Neural cell (in vitro differentiated cells): ENCODE results near the gene FLRT2. TPM values are rescaled to one million over a fixed set of nuclear protein-coding genes. Genes with fewer than 3 reads are reported as not detected.

Experiments
- H2AFZ ChIP-seq: fragments of 200-600, 300-800 bp; sonication (generic), shearing (Covaris generic); 2 replicates; pipeline ENCODE4 v1.6.0; 2014; ENCODE audit warnings: low read depth, mild to moderate bottlenecking, antibody characterized with exemption, low read length, moderate library complexity
- H3F3A ChIP-seq: fragments of 200-600 bp; shearing (Covaris generic); 2 replicates; pipeline ENCODE4 v1.6.1; 2016; ENCODE audit warnings: mild to moderate bottlenecking, moderate library complexity, mixed read lengths, antibody characterized with exemption, low read length; ENCODE audit not compliant: insufficient read depth, poor library complexity, severe bottlenecking
- H3K27ac ChIP-seq: fragments of 200-600, 300-800 bp; sonication (generic), shearing (Covaris generic); 2 replicates; pipeline ENCODE4 v1.5.1; 2014; ENCODE audit warnings: mild to moderate bottlenecking, low read length, moderate library complexity
- H3K27me3 ChIP-seq: fragments of 300-800, 200-600 bp; sonication (generic), shearing (Covaris generic); 2 replicates; pipeline ENCODE4 v1.6.0; 2014; ENCODE audit warnings: mild to moderate bottlenecking, low read depth, low read length, moderate library complexity; ENCODE audit not compliant: insufficient read depth
- H3K36me3 ChIP-seq: fragments of 300-800, 200-600 bp; sonication (generic), shearing (Covaris generic); 2 replicates; pipeline ENCODE4 v1.5.1; 2014; ENCODE audit warnings: mild to moderate bottlenecking, antibody characterized with exemption, low read length, moderate library complexity; ENCODE audit not compliant: insufficient read depth
- H3K4me2 ChIP-seq: fragments of 300-800, 200-600 bp; sonication (generic), shearing (Covaris generic); 2 replicates; pipeline ENCODE4 v1.6.0; 2014; ENCODE audit warnings: mild to moderate bottlenecking, low read length
- H3K4me3 ChIP-seq: fragments of 300-800, 200-600 bp; sonication (generic), shearing (Covaris generic); 2 replicates; pipeline ENCODE4 v1.5.1; 2014; ENCODE audit warnings: mild to moderate bottlenecking, low read length, moderate library complexity
- H3K79me2 ChIP-seq: fragments of 200-600 bp; shearing (Covaris generic); replicated peaks from 2 replicates; pipeline ENCODE4 v1.6.0; 2014; ENCODE audit warnings: mild to moderate bottlenecking, low read length, moderate library complexity; ENCODE audit not compliant: insufficient read depth
- H3K9ac ChIP-seq: fragments of 300-800, 200-600 bp; sonication (generic), shearing (Covaris generic); 2 replicates; pipeline ENCODE4 v1.6.1; 2016; ENCODE audit warnings: mild to moderate bottlenecking, low read length, mixed read lengths
- H3K9me2 ChIP-seq: fragments of 200-600 bp; shearing (Covaris generic); 2 replicates; pipeline ENCODE4 v1.6.1; 2016; ENCODE audit warnings: mild to moderate bottlenecking, low read length, mixed read lengths; ENCODE audit not compliant: insufficient read depth
- H3K9me3 ChIP-seq: fragments of 200-600, 300-800 bp; sonication (generic), shearing (Covaris generic); 2 replicates; pipeline ENCODE4 v1.6.1; 2016; ENCODE audit warnings: mild to moderate bottlenecking, mixed run types, low read length, moderate library complexity, mixed read lengths
- H4K20me1 ChIP-seq: fragments of 200-600 bp; shearing (Covaris generic); 2 replicates; pipeline ENCODE4 v1.6.1; 2016; ENCODE audit warnings: mild to moderate bottlenecking, mixed run types; ENCODE audit not compliant: insufficient read depth
- EP300 ChIP-seq: fragments of 450-650 bp; conservative IDR thresholded peaks from 2 replicates; pipeline ENCODE4 v1.6.1; 2014; ENCODE audit warnings: antibody characterized with exemption, mild to moderate bottlenecking, moderate library complexity; ENCODE audit not compliant: poor library complexity, severe bottlenecking
- EZH2 ChIP-seq: fragments of 200-600, 300-800 bp; shearing (Covaris generic), sonication (generic); IDR thresholded peaks from 2 replicates; pipeline ENCODE4 v1.6.1; 2014; ENCODE audit warnings: antibody characterized with exemption, low read length, borderline replicate concordance, mild to moderate bottlenecking; ENCODE audit not compliant: insufficient read depth, poor library complexity, severe bottlenecking
- MXI1 ChIP-seq: fragments of 450-650 bp; conservative IDR thresholded peaks from 2 replicates; pipeline ENCODE4 v1.6.1; 2014; ENCODE audit warnings: antibody characterized with exemption, mild to moderate bottlenecking; ENCODE audit not compliant: poor library complexity, severe bottlenecking
- POLR2AphosphoS5 ChIP-seq: IDR thresholded peaks from 2 replicates; pipeline ENCODE4 v1.6.1; 2012
- RAD21 ChIP-seq: fragments of 450-650 bp; conservative IDR thresholded peaks from 2 replicates; pipeline ENCODE4 v1.6.1; 2014; ENCODE audit warnings: antibody characterized with exemption, mild to moderate bottlenecking, moderate library complexity
- SMC3 ChIP-seq: fragments of 450-650 bp; conservative IDR thresholded peaks from 2 replicates; pipeline ENCODE4 v1.6.1; 2014; ENCODE audit warnings: antibody characterized with exemption, mild to moderate bottlenecking, moderate library complexity; ENCODE audit not compliant: poor library complexity
- TAF1 ChIP-seq: IDR thresholded peaks from 2 replicates; pipeline ENCODE4 v1.6.1; 2012; ENCODE audit warnings: low read depth
- polyA plus RNA-seq: library from polyadenylated mRNA; depleted of rRNA; stranded (reverse); fragments of >200 nt; gene quantifications from 2 replicates; pipeline ENCODE4 v1.2.3, GENCODE V29; 2014
- TF ChIP-seq, protein P1 (sequence below): fragments of 450-650 bp; IDR thresholded peaks from 2 replicates; pipeline ENCODE4 v1.5.1; 2014; ENCODE audit warnings: antibody characterized with exemption, mild to moderate bottlenecking, moderate library complexity; ENCODE audit not compliant: poor library complexity, severe bottlenecking
- TF ChIP-seq, protein P2 (sequence below): IDR thresholded peaks from 2 replicates; pipeline ENCODE4 v1.6.1; 2012; ENCODE audit warnings: borderline replicate concordance

FLRT2 gene
- polyA plus RNA-seq, 1 donor from 2014 or later = 5.1 TPM

DNA sequence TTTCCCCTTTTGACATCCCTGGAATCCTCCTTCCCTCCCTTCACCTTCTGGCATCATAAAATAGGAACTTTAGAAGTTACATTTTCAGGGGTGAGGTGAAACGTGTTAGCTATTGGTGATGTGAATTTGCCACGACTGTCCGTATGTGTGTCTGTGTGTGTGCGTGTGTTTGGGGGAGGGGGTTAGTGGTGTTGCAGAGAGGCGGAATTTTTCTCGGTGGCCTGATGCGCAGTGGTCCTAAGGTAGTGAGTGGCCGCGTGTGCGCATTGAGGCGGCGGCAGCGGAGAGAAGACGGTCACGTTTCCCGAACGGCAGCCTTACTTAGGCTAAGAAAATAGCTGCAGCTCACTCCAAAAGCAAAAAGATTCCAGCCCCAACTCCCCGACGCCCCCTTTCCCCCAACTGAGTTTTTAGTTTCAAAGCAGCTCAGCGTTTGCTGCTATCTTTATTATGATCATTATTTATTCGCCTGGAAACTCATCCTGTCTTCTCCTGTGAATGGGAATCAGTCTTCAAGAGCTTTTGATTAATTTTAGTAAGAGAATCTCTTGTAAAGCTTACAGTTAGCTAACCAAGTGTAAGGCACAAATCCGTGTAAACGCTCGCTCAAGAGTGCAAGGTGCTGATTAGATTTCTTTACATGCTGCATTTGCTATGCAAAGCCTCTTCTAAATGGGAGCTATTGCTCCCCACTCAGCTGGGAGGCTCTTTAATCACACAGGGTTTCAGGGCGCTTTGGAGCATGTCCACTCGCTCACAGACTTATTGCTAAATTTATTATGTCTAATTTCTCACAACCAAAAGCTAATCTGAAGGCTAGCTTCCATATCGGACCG lies 4.7 kb downstream of the FLRT2 start:
- Histone ChIP-seq H3K9ac (peak overlapping the region; percentile 64), H3K9me2 (no peaks in the 10 kb centered on the region), H3F3A (peaks cover 2% of the 10 kb centered on the region), H3K4me2 (peak overlapping the region; percentile 58), H2AFZ (no peak overlapping the region), H3K27ac (no peak overlapping the region), H3K9me3 (no peaks in the 10 kb centered on the region), H3K79me2 (peaks cover 14% of the 10 kb centered on the region), H3K36me3 (no peaks in the 10 kb centered on the region), H3K4me3 (peak overlapping the region; percentile 85), H4K20me1 (no peaks in the 10 kb centered on the region), H3K27me3 (peaks cover 53% of the 10 kb centered on the region)
- TF ChIP-seq, protein P1, sequence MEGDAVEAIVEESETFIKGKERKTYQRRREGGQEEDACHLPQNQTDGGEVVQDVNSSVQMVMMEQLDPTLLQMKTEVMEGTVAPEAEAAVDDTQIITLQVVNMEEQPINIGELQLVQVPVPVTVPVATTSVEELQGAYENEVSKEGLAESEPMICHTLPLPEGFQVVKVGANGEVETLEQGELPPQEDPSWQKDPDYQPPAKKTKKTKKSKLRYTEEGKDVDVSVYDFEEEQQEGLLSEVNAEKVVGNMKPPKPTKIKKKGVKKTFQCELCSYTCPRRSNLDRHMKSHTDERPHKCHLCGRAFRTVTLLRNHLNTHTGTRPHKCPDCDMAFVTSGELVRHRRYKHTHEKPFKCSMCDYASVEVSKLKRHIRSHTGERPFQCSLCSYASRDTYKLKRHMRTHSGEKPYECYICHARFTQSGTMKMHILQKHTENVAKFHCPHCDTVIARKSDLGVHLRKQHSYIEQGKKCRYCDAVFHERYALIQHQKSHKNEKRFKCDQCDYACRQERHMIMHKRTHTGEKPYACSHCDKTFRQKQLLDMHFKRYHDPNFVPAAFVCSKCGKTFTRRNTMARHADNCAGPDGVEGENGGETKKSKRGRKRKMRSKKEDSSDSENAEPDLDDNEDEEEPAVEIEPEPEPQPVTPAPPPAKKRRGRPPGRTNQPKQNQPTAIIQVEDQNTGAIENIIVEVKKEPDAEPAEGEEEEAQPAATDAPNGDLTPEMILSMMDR = no peak
- TF ChIP-seq RAD21 (peak; percentile 16), MXI1 (peak; percentile 25), SMC3 (no peak)

DNA sequence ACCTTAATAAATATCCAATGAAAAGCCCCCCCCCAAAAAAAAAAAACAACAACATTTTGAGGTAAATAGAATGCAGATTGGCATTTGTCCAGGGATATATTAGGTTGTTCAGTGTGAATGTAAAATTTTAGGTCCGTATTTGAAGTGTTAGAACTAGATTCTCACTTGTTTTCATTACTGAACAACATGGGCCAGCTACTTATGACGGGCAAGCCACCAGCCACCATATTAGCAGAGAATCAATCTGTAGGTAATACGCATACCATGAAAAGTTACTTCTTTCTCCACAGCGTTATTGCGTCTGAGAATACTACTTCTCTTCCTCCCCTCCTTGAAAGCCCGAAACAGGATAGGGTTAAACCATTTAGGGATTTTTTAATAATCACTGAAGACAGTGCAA lies 5.4 kb downstream of the FLRT2 start:
- Histone ChIP-seq H3K27me3 (peaks cover 46% of the 10 kb centered on the region), H3K79me2 (peaks cover 14% of the 10 kb centered on the region), H3K9ac (peak overlapping the region; percentile 64), H4K20me1 (no peaks in the 10 kb centered on the region), H3F3A (peaks cover 2% of the 10 kb centered on the region), H3K4me3 (peak overlapping the region; percentile 85), H3K4me2 (peak overlapping the region; percentile 58), H2AFZ (no peak overlapping the region), H3K9me3 (no peaks in the 10 kb centered on the region), H3K27ac (no peak overlapping the region), H3K9me2 (no peaks in the 10 kb centered on the region), H3K36me3 (no peaks in the 10 kb centered on the region)
- TF ChIP-seq, protein P2, sequence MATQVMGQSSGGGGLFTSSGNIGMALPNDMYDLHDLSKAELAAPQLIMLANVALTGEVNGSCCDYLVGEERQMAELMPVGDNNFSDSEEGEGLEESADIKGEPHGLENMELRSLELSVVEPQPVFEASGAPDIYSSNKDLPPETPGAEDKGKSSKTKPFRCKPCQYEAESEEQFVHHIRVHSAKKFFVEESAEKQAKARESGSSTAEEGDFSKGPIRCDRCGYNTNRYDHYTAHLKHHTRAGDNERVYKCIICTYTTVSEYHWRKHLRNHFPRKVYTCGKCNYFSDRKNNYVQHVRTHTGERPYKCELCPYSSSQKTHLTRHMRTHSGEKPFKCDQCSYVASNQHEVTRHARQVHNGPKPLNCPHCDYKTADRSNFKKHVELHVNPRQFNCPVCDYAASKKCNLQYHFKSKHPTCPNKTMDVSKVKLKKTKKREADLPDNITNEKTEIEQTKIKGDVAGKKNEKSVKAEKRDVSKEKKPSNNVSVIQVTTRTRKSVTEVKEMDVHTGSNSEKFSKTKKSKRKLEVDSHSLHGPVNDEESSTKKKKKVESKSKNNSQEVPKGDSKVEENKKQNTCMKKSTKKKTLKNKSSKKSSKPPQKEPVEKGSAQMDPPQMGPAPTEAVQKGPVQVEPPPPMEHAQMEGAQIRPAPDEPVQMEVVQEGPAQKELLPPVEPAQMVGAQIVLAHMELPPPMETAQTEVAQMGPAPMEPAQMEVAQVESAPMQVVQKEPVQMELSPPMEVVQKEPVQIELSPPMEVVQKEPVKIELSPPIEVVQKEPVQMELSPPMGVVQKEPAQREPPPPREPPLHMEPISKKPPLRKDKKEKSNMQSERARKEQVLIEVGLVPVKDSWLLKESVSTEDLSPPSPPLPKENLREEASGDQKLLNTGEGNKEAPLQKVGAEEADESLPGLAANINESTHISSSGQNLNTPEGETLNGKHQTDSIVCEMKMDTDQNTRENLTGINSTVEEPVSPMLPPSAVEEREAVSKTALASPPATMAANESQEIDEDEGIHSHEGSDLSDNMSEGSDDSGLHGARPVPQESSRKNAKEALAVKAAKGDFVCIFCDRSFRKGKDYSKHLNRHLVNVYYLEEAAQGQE = no peak
- TF ChIP-seq, protein P1 = no peak
- TF ChIP-seq SMC3 (no peak), EP300 (no peak), EZH2 (no peak), MXI1 (no peak), POLR2AphosphoS5 (no peak), TAF1 (no peak), RAD21 (no peak)
